IMR-90 (cell line): ENCODE results near the gene JRKL.

Source experiments
- CTCF ChIP-seq: conservative IDR thresholded peaks from 2 replicates; pipeline ENCODE4 v1.5.1; 2012; ENCODE audit warnings: mild to moderate bottlenecking, low read depth, low read length, improper control_type of control experiment
- POLR2A ChIP-seq: IDR thresholded peaks from 2 replicates; pipeline ENCODE4 v1.6.1; 2012; ENCODE audit warnings: mild to moderate bottlenecking, low read depth, low read length

GRCh38 chr11:96394773-96395172, 5.0 kb downstream of the JRKL start:
- no peak for TF ChIP-seq CTCF
- TF ChIP-seq POLR2A: no peak
